Endothelial cell of umbilical vein (primary cell): ENCODE data around the gene SEMG1. TPM values are rescaled to one million over a fixed set of nuclear protein-coding genes. Genes with fewer than 3 reads are reported as not detected.

Experiments used
- BruUV-seq: library from RNA; stranded (reverse); fragments of 400-500 nt; replicated peaks from 2 replicates; lab custom pipeline; 2021; lab: Mats Ljungman, UMichigan
- CTCF ChIA-PET: fragments of 300-600, 350-600 bp; sonication (Branson Sonifier 250); formaldehyde crosslinking; loops from one replicate; lab custom pipeline; 2021; ENCODE audit warnings: antibody characterized with exemption, inconsistent platforms; lab: Charles Lee
- POLR2A ChIA-PET: fragments of 300-600, 350-600 bp; sonication (Branson Sonifier 250); formaldehyde crosslinking; loops from one replicate; lab custom pipeline; 2021; ENCODE audit warnings: antibody characterized with exemption, inconsistent platforms; lab: Charles Lee
- DNase-seq: peaks from one replicate; pipeline ENCODE4 v3.0.0-alpha.2; 2011; ENCODE audit warnings: low read depth, low spot score
- FAIRE-seq: peaks from 2 replicates; lab custom pipeline; 2011; peaks lifted over from hg19 to GRCh38; lab: Jason Lieb, UNC
- H2AFZ ChIP-seq: 2 replicates; pipeline ENCODE4 v1.6.0; 2012; ENCODE audit warnings: low read depth, low read length, control low read depth, inconsistent platforms
- H3K27ac ChIP-seq: 2 replicates; pipeline ENCODE4 v1.5.1; 2011; ENCODE audit warnings: low read depth, mild to moderate bottlenecking, control low read depth, low read length, moderate library complexity; ENCODE audit not compliant: insufficient read depth
- H3K27me3 ChIP-seq, 2 experiments: 2 replicates each; pipeline versions ENCODE4 v1.6.0 to v1.6.1; 2011; ENCODE audit warnings: low read length in 2 of 2, mixed read lengths in 1 of 2; ENCODE audit not compliant: control insufficient read depth in 2 of 2, insufficient read depth in 2 of 2
- H3K36me3 ChIP-seq, 2 experiments: 2 replicates in 1 of 2; 3 replicates in 1 of 2; pipeline ENCODE4 v1.5.1; 2011; ENCODE audit warnings: low read length in 2 of 2, mild to moderate bottlenecking in 1 of 2, moderate library complexity in 1 of 2; ENCODE audit not compliant: control insufficient read depth in 2 of 2, insufficient read depth in 2 of 2; ENCODE audit errors: extremely low read depth in 1 of 2
- H3K4me1 ChIP-seq: 3 replicates; pipeline ENCODE4 v1.5.1; 2011; ENCODE audit warnings: mild to moderate bottlenecking, low read length; ENCODE audit not compliant: control insufficient read depth, insufficient read depth; ENCODE audit errors: extremely low read depth
- H3K4me2 ChIP-seq: 2 replicates; pipeline ENCODE4 v1.6.1; 2011; ENCODE audit warnings: low read length, control low read depth, mixed read lengths; ENCODE audit not compliant: insufficient read depth
- H3K4me3 ChIP-seq, 3 experiments: fragments of 200-600 bp in 1 of 3; sonication (generic), shearing (Covaris generic) in 1 of 3; replicated peaks in 1 of 3; 2 replicates each; pipeline ENCODE4 v1.5.1; 2011 to 2016; ENCODE audit warnings: control low read depth in 3 of 3, low read length in 3 of 3, mild to moderate bottlenecking in 2 of 3, inconsistent platforms in 1 of 3, low read depth in 1 of 3, moderate library complexity in 1 of 3; ENCODE audit not compliant: insufficient read depth in 1 of 3
- H3K79me2 ChIP-seq: 2 replicates; pipeline ENCODE4 v1.6.0; 2012; ENCODE audit warnings: low read length, inconsistent platforms; ENCODE audit not compliant: control insufficient read depth, insufficient read depth
- H3K9ac ChIP-seq: replicated peaks from 2 replicates; pipeline ENCODE3; 2011; ENCODE audit warnings: low read length, control low read depth; ENCODE audit not compliant: insufficient read depth; ENCODE audit errors: extremely low read depth
- H3K9me1 ChIP-seq: replicated peaks from 3 replicates; pipeline ENCODE4 v1.6.0; 2011; ENCODE audit warnings: mild to moderate bottlenecking, low read length; ENCODE audit not compliant: control insufficient read depth, insufficient read depth; ENCODE audit errors: extremely low read depth
- H3K9me3 ChIP-seq: replicated peaks from 2 replicates; pipeline ENCODE4 v1.5.1; 2012; ENCODE audit warnings: low read length, inconsistent platforms; ENCODE audit not compliant: control insufficient read depth, insufficient read depth
- H4K20me1 ChIP-seq: replicated peaks from 2 replicates; pipeline ENCODE3; 2011; ENCODE audit warnings: mild to moderate bottlenecking, low read length; ENCODE audit not compliant: control insufficient read depth, insufficient read depth; ENCODE audit errors: extremely low read depth
- EZH2 ChIP-seq: IDR thresholded peaks from 2 replicates; pipeline ENCODE4 v1.6.1; 2012; ENCODE audit warnings: borderline replicate concordance, low read depth, mild to moderate bottlenecking, moderate library complexity, low read length, inconsistent platforms; ENCODE audit not compliant: severe bottlenecking
- FOS ChIP-seq: IDR thresholded peaks from 2 replicates; pipeline ENCODE4 v1.6.1; 2011; ENCODE audit warnings: mild to moderate bottlenecking, low read length, moderate library complexity, borderline replicate concordance; ENCODE audit not compliant: insufficient read depth
- GATA2 ChIP-seq: IDR thresholded peaks from 2 replicates; pipeline ENCODE4 v1.7.0; 2011; ENCODE audit warnings: low read depth, mild to moderate bottlenecking, moderate library complexity, mixed read lengths, low read length; ENCODE audit not compliant: insufficient read length, insufficient read depth
- JUN ChIP-seq: IDR thresholded peaks from 2 replicates; pipeline ENCODE4 v1.6.1; 2011; ENCODE audit warnings: borderline replicate concordance, low read depth; ENCODE audit not compliant: insufficient read length, insufficient read depth
- MYC ChIP-seq: IDR thresholded peaks from one replicate; pipeline ENCODE4 v1.6.1; 2011; ENCODE audit warnings: mild to moderate bottlenecking, low read depth, low read length
- POLR2A ChIP-seq: IDR thresholded peaks from 2 replicates; pipeline ENCODE4 v1.6.1; 2012; ENCODE audit warnings: low read depth, mild to moderate bottlenecking, control low read depth, low read length
- POLR2AphosphoS5 ChIP-seq: IDR thresholded peaks from 2 replicates; pipeline ENCODE4 v1.6.1; 2012; ENCODE audit warnings: low read depth, mild to moderate bottlenecking, control low read depth, low read length, moderate library complexity; ENCODE audit not compliant: insufficient read depth
- dilution Hi-C: fragments of 300-500 bp; cut with MboI; formaldehyde crosslinking; loops from one replicate; pipeline ENCODE4 v1.15.0; 2019; ENCODE audit warnings: low sequenced_read_pairs; ENCODE audit not compliant: extremely low pct_ligation_motif_present
- intact Hi-C: fragments of 100-400 bp; cut with micrococcal nuclease; formaldehyde crosslinking; loops from one replicate; pipeline ENCODE4 v1.10.0; 2022
- polyA plus RNA-seq, 4 experiments: library from polyadenylated mRNA; depleted of rRNA in 3 of 4; stranded (reverse) in 3 of 4; unstranded in 1 of 4; fragments of >200 nt; gene quantifications; 2 replicates each; pipeline versions ENCODE4 v1.2.1 to v1.2.3, GENCODE V29; 2011 to 2012; ENCODE audit warnings: missing spikeins in 1 of 4
- total RNA-seq: library from RNA; stranded (reverse); gene quantifications from 2 replicates; pipeline ENCODE4 v1.2.3, GENCODE V29; 2021
- TF ChIP-seq, protein P1 (sequence below), 2 donors: IDR thresholded peaks; 1 replicate in 1 of 2; 2 replicates in 1 of 2; pipeline ENCODE4 v1.5.1; 2011; ENCODE audit warnings: low read length in 2 of 2, mild to moderate bottlenecking in 2 of 2, moderate library complexity in 2 of 2, control low read depth in 1 of 2, inconsistent platforms in 1 of 2, low read depth in 1 of 2; ENCODE audit not compliant: insufficient read depth in 1 of 2; ENCODE audit errors: extremely low read depth in 1 of 2
- TF ChIP-seq, protein P2 (sequence below): IDR thresholded peaks from 2 replicates; pipeline ENCODE4 v1.6.1; 2011; ENCODE audit not compliant: insufficient read depth, insufficient read length

The SEMG1 gene
- total and polyA plus RNA-seq, 2 donors (not counting 3 experiments of a cell fraction or from before 2014, with no cell fraction given) = not detected

DNA sequence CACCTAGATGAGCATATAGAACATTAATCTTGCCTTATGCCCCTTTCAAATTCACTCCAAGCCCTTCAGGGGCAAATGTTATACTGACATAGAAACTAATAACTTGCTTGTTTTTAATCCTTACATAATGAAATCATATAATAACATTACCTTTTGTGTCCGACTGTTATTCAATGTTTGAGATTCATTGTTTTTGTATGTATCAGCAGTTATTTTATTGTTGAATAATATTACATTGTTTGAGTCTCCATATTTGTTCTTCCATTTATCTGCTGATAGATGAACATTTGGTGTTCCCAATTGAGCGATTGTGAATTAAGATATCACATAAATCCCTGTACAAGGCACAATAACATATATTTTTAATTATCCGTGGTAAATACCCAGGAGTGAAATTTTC is 6.0 kb downstream of the SEMG1 start:
- no peak overlapping the region for H3K4me2 ChIP-seq
- H3K36me3 ChIP-seq = no peaks in the 10 kb centered on the region
- H3K27me3 ChIP-seq = no peaks in the 10 kb centered on the region
- no peak overlapping the region for H3K4me3 ChIP-seq
- no peak overlapping the region for H3K9ac ChIP-seq
- H3K4me1 ChIP-seq = no peaks in the 10 kb centered on the region
- POLR2A ChIA-PET = no interaction called here
- no TSS peak for BruUV-seq
- H3K79me2 ChIP-seq = no peaks in the 10 kb centered on the region
- CTCF ChIA-PET = no interaction called here
- no peaks in the 10 kb centered on the region for H3K9me1 ChIP-seq
- no peak overlapping the region for H2AFZ ChIP-seq
- dilution Hi-C loops (no loop called here), intact Hi-C loops (no loop called here)
- H3K9me3 ChIP-seq = no peaks in the 10 kb centered on the region
- H3K27ac ChIP-seq = no peak overlapping the region
- FAIRE-seq (no peak), DNase-seq (no peak)
- TF ChIP-seq JUN = no peak
- TF ChIP-seq POLR2A = no peak
- TF ChIP-seq FOS = no peak
- no peak for TF ChIP-seq MYC
- TF ChIP-seq EZH2 = no peak
- no peak for TF ChIP-seq GATA2
- TF ChIP-seq, protein P1, sequence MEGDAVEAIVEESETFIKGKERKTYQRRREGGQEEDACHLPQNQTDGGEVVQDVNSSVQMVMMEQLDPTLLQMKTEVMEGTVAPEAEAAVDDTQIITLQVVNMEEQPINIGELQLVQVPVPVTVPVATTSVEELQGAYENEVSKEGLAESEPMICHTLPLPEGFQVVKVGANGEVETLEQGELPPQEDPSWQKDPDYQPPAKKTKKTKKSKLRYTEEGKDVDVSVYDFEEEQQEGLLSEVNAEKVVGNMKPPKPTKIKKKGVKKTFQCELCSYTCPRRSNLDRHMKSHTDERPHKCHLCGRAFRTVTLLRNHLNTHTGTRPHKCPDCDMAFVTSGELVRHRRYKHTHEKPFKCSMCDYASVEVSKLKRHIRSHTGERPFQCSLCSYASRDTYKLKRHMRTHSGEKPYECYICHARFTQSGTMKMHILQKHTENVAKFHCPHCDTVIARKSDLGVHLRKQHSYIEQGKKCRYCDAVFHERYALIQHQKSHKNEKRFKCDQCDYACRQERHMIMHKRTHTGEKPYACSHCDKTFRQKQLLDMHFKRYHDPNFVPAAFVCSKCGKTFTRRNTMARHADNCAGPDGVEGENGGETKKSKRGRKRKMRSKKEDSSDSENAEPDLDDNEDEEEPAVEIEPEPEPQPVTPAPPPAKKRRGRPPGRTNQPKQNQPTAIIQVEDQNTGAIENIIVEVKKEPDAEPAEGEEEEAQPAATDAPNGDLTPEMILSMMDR (IDR thresholded peaks at IDR 0.05; ENCODE audit: extremely low read depth in 1 of 2, insufficient read depth in 1 of 2, low read depth in 1 of 2, low read length in 2 of 2) = no peak
- TF ChIP-seq POLR2AphosphoS5 = no peak
- TF ChIP-seq, protein P2, sequence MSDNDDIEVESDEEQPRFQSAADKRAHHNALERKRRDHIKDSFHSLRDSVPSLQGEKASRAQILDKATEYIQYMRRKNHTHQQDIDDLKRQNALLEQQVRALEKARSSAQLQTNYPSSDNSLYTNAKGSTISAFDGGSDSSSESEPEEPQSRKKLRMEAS = no peak
- no peaks in the 10 kb centered on the region for H4K20me1 ChIP-seq
